ENCODE data around the gene TNPO3.

- TF ChIP-seq CTCF (IDR thresholded peaks at IDR 0.05) (no peak), POLR2A (IDR thresholded peaks at IDR 0.05) (no peak), EP300 (IDR thresholded peaks at IDR 0.05) (no peak)
These were observed 47.3 kb downstream of the TNPO3 start for GRCh38 chr7:129007572-129007971.

All from suprapubic skin (tissue), 3 donors.